GM18951 (cell line): ENCODE measurements around the gene CARNS1.
A peak's percentile ranks its signal among the peaks of the same experiment; 100 is the strongest.

Experiments used
- POLR2A ChIP-seq: IDR thresholded peaks from 4 replicates; pipeline ENCODE4 v1.6.1; 2011; ENCODE audit warnings: mild to moderate bottlenecking; ENCODE audit not compliant: insufficient read length, insufficient read depth; ENCODE audit errors: extremely low read depth
- in situ Hi-C: fragments of 300-500 bp; cut with MboI; formaldehyde crosslinking; loops from one replicate; pipeline ENCODE4 v1.12.0; 2022; ENCODE audit warnings: low sequenced_read_pairs, mixed read lengths, inconsistent platforms; ENCODE audit not compliant: unreplicated experiment

Gene CARNS1

DNA sequence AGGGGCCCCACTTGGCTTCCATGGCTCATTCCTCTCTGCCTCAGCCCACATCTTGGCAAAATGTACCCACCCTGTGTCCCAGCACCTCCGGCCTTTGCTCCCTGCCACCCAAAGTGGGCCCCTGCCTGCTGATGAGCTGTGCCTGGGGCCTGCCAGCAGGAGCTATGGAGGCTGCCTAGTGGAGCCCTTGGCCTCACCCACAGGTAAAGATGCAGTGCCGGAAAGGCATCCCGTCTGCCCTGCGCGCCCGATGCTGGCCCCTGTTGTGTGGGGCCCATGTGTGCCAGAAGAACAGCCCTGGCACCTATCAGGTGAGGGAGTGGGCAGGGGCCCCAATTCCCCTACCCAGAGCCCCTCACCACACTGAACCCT, 10.3 kb upstream of the CARNS1 start:
- in situ Hi-C loops, result no loop called here
- no peak for TF ChIP-seq POLR2A

GRCh38 chr11:67405688-67406339, 9.7 kb upstream of the CARNS1 start:
- in situ Hi-C loops, result no loop called here
- no peak for TF ChIP-seq POLR2A

- no peak for TF ChIP-seq POLR2A
- in situ Hi-C loops, result no loop called here
Measured at GRCh38 chr11:67406420-67406968, 9.0 kb upstream of the CARNS1 start.

DNA sequence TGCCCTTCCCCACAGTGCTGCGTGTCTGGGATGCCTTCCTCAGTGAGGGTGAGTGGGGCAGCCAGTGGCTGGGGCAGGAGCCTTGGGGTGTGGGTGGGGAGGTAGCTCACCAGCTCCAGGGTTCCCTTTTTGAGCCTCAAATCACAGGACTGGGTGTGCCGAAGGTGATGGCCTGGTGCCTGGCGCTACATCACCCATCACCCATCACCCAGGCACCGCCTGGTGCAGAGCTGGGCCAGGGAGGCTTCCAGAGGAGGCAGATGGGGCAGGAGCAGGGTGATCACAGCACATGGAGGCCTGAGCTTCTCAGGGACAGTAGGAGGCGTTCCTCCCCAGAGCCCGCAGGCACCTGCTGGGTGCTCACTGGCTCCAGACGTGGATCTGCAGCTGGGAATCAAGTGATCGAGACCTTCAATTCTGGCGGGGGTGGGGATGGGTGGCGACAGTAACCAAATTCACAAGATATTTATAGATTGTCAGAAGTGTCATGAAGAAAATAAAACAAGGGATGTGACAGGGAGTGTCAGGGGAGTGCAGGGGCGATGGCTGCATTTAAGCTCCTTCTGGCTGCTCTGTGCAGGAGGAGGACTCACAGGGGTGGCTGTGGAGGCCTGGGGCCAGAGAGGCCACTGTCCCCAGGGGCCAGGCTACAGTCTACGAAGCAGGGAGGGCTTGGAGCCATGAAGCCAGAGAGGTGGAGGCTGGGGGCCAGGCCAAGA, 8.3 kb upstream of the CARNS1 start:
- TF ChIP-seq POLR2A, result no peak
- in situ Hi-C loops, result no loop called here

DNA sequence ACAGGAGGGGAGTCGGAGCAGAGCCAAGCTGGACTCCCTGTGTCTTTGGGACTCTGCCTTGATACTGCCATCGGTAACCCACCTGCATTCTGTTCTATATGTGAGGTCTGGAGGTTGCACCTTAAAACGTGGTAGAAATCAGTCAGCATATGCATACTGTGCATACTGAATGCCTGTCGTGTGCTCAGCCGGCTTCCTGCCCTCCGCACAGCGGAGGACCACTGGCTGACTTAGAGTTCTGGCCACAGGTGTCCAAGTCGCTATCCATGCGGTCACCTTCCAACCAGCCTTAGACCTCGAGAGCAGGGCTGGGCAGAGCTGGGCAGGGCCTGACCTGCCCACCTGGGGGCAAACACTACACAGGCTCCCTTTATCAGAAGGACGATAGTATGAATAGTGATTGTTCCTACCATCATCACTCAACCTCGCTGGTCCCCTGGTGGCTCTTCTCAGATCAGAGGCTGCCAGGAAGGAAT, 7.8 kb upstream of the CARNS1 start:
- no peak for TF ChIP-seq POLR2A
- in situ Hi-C loops, result no loop called here

DNA sequence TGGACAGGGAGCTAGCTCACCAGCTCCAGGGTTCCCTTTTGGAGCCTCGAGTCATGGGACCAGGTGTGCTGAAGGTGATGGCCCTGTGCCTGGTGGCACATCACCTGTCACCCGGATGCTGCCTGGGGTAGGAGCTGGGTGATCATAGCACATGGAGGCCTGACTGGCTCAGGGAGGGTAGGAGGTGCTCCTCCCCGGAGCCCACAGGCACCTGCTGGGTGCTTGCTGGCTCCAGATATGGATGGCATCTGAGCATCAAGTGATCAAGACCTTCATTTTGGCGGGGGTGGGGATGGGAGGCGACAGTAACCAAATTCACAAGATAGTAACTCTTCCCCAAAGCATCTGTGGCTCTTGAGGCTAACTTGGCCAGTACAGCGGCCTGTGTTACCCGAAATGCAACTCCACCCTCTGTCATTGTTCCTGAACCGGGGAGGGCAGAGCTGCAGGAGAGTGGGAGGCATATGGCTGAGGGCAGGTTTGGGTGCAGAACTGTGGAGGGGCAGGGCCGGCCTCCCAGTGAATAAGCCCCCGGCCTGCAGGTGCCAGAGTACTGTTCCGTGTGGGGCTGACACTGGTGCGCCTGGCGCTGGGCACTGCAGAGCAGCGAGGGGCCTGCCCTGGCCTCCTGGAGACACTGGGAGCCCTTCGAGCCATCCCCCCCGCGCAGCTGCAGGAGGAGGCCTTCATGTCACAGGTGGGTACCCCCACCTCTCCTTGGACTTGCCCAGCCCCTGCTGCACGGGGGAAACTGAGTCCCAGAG, 6.9 kb upstream of the CARNS1 start:
- in situ Hi-C loops, result no loop called here
- TF ChIP-seq POLR2A, result no peak

GRCh38 chr11:67409261-67409666, 6.2 kb upstream of the CARNS1 start:
- in situ Hi-C loops, result no loop called here
- peak; percentile 84 for TF ChIP-seq POLR2A

DNA sequence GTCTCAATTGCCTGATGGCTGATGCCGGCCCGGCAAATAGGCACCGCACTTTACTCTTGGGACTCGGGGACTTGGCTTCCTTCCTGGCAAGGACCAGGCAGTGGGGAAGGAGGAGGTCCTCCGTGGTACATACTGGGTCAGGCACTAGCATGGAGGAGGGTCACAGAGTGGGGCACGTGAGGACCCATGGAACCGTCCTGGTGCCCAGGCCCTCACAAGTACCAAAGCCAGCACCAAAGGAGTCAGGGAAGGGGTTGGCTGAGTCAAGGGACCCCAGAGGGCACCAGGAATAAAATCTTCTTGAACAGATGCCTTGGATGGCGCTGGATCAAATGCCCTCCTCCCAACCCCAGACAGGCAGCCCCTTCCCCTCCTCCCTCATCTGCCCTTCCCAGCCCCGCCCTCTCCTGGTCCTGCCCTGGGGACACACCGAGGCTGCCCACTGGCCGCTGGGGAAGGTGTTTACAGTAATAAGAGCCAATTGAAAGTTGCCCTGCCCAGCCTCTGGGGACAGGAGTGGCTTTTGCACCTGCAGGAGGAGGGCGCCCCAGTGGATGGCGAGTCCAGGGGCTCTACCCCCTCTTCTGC, 5.6 kb upstream of the CARNS1 start:
- TF ChIP-seq POLR2A, result no peak
- in situ Hi-C loops, result no loop called here

- in situ Hi-C loops, result no loop called here
- TF ChIP-seq POLR2A, result peak; percentile 14
Measured at GRCh38 chr11:67410369-67410831, 5.1 kb upstream of the CARNS1 start.

GRCh38 chr11:67410984-67411784, 4.3 kb upstream of the CARNS1 start:
- no peak for TF ChIP-seq POLR2A
- in situ Hi-C loops, result no loop called here

- in situ Hi-C loops, result no loop called here
- TF ChIP-seq POLR2A, result peak; percentile 14
Measured at GRCh38 chr11:67411785-67412152, 3.7 kb upstream of the CARNS1 start.

DNA sequence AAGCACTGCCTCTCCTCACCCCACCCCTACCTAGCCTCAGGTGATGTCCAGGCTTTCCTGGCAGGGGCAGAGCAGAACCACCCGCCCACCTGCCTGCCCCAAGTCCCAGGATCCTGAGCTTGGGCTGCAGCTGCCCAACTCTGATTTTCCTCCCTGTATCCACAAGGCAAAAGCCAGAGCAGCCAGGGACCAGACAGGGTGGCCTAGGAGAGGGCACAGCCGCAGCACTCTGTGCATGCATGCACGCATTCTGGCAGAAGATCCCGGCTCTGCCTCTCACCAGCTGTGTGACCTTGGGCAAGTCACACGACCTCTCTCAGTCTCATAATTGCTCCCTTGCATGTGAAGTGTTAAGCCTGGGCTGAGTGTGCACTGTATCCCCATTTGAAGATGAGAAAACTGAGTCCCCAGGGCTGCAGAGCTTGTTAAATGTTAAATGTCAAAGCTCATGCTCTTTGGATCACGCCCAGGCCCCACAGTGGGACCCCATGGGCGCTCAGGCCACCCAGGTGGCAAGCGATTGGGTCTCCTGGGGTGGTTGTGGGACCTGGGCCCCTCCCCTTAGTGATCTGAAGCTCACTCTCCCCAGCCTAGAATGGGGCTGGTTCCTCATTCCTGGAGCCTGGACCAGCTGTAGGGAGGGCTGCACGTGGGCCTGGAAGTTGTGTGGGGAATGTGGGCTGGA, 2.8 kb upstream of the CARNS1 start:
- TF ChIP-seq POLR2A, result no peak
- in situ Hi-C loops, result no loop called here
